Liver (tissue), 9 donors: ENCODE results near the gene RBM27. TPM values are rescaled to one million over a fixed set of nuclear protein-coding genes. Genes with fewer than 3 reads are reported as not detected.
"Not testable (repeated sequence)": the region's sequence is repeated elsewhere in the genome, so short reads cannot be mapped to it uniquely, and the experiment has no call there.

ENCODE experiments used
- DNase-seq: peaks from one replicate; pipeline ENCODE4 v3.0.0-alpha.2; 2017; ENCODE audit warnings: low spot score
- H3K27ac ChIP-seq, 2 donors: one replicate each; pipeline ENCODE4 v1.7.0; 2013; ENCODE audit warnings: inconsistent platforms in 2 of 2, low read length in 2 of 2, control low read depth in 1 of 2, low read depth in 1 of 2, mild to moderate bottlenecking in 1 of 2
- H3K27me3 ChIP-seq, 4 donors: one replicate each; pipeline versions ENCODE4 v1.6.1 to v1.7.0; 2013; ENCODE audit warnings: low read length in 3 of 4, inconsistent platforms in 1 of 4, mild to moderate bottlenecking in 1 of 4, moderate library complexity in 1 of 4; ENCODE audit not compliant: control insufficient read depth in 4 of 4, insufficient read depth in 4 of 4
- H3K36me3 ChIP-seq, 4 donors: one replicate each; pipeline versions ENCODE4 v1.6.1 to v1.7.0; 2013; ENCODE audit warnings: low read length in 3 of 4, mild to moderate bottlenecking in 3 of 4, low read depth in 1 of 4, moderate library complexity in 1 of 4; ENCODE audit not compliant: control insufficient read depth in 4 of 4, insufficient read depth in 3 of 4
- H3K4me1 ChIP-seq, 4 donors: one replicate each; pipeline versions ENCODE4 v1.6.1 to v1.7.0; 2013; ENCODE audit warnings: low read length in 3 of 4, mild to moderate bottlenecking in 3 of 4, moderate library complexity in 1 of 4; ENCODE audit not compliant: control insufficient read depth in 4 of 4, insufficient read depth in 4 of 4
- H3K4me3 ChIP-seq, 3 donors: one replicate each; pipeline versions ENCODE4 v1.6.1 to v1.7.0; 2013; ENCODE audit warnings: low read length in 3 of 3, control low read depth in 1 of 3, low read depth in 1 of 3, mild to moderate bottlenecking in 1 of 3
- H3K9ac ChIP-seq, 2 donors: one replicate each; pipeline ENCODE4 v1.7.0; 2013; ENCODE audit warnings: low read length in 2 of 2, mild to moderate bottlenecking in 2 of 2, moderate library complexity in 2 of 2, control low read depth in 1 of 2, low read depth in 1 of 2
- H3K9me3 ChIP-seq, 4 donors: one replicate each; pipeline versions ENCODE4 v1.6.1 to v1.7.0; 2013; ENCODE audit warnings: low read length in 3 of 4; ENCODE audit not compliant: control insufficient read depth in 4 of 4
- ATF3 ChIP-seq: IDR thresholded peaks from 2 replicates; pipeline ENCODE4 v1.6.1; 2016; ENCODE audit warnings: antibody characterized with exemption
- EGR1 ChIP-seq, 2 donors: IDR thresholded peaks; 2 replicates each; pipeline ENCODE4 v1.6.1; 2016 to 2018; ENCODE audit warnings: antibody characterized with exemption in 2 of 2, low read depth in 2 of 2
- FOXA1 ChIP-seq: IDR thresholded peaks from 2 replicates; pipeline ENCODE4 v1.6.1; 2016; ENCODE audit warnings: antibody characterized with exemption
- FOXA2 ChIP-seq: IDR thresholded peaks from 2 replicates; pipeline ENCODE4 v1.6.1; 2016; ENCODE audit warnings: antibody characterized with exemption
- GABPA ChIP-seq, 2 donors: IDR thresholded peaks in 1 of 2; conservative IDR thresholded peaks in 1 of 2; 2 replicates each; pipeline ENCODE4 v1.6.1; 2016; ENCODE audit warnings: antibody characterized with exemption in 2 of 2, mild to moderate bottlenecking in 1 of 2, moderate library complexity in 1 of 2
- HNF4A ChIP-seq, 2 donors: conservative IDR thresholded peaks; 2 replicates each; pipeline ENCODE4 v1.6.1; 2016; ENCODE audit warnings: antibody characterized with exemption in 2 of 2, mild to moderate bottlenecking in 2 of 2
- HNF4G ChIP-seq: IDR thresholded peaks from 2 replicates; pipeline ENCODE4 v1.6.1; 2016; ENCODE audit warnings: antibody characterized with exemption
- JUND ChIP-seq, 2 donors: IDR thresholded peaks; 2 replicates each; pipeline ENCODE4 v1.6.1; 2016; ENCODE audit warnings: antibody characterized with exemption in 2 of 2
- MAX ChIP-seq: IDR thresholded peaks from 2 replicates; pipeline ENCODE4 v1.6.1; 2016; ENCODE audit warnings: antibody characterized with exemption
- NR2F2 ChIP-seq: IDR thresholded peaks from 2 replicates; pipeline ENCODE4 v1.6.1; 2016; ENCODE audit warnings: antibody characterized with exemption
- RXRA ChIP-seq, 2 donors: IDR thresholded peaks; 2 replicates each; pipeline ENCODE4 v1.6.1; 2017 to 2018; ENCODE audit warnings: antibody characterized with exemption in 2 of 2, mild to moderate bottlenecking in 1 of 2
- SP1 ChIP-seq: IDR thresholded peaks from 2 replicates; pipeline ENCODE4 v1.6.1; 2018; ENCODE audit warnings: antibody characterized with exemption, mild to moderate bottlenecking
- TAF1 ChIP-seq: conservative IDR thresholded peaks from 2 replicates; pipeline ENCODE4 v1.6.1; 2016; ENCODE audit warnings: antibody characterized with exemption, mild to moderate bottlenecking
- YY1 ChIP-seq: IDR thresholded peaks from 2 replicates; pipeline ENCODE4 v1.6.1; 2016; ENCODE audit warnings: antibody characterized with exemption, mild to moderate bottlenecking
- ZBTB33 ChIP-seq: IDR thresholded peaks from 2 replicates; pipeline ENCODE4 v1.6.1; 2016; ENCODE audit warnings: antibody characterized with exemption
- WGBS: extraction: QIAGEN DNeasy Blood & Tissue Kit; methylation state at CpG from one replicate; pipeline ENCODE4 v1.1.7; 2013; 5-methylcytosine and 5-hydroxymethylcytosine counted together
- polyA plus RNA-seq, 2 donors: library from polyadenylated mRNA; stranded (reverse) in 1 of 2; unstranded in 1 of 2; fragments of 200-250 nt in 1 of 2; fragments of >200 nt in 1 of 2; fragmentation: Nextera tagmentation in 1 of 2; extraction: Ambion mirVana in 1 of 2; gene quantifications; one replicate each; pipeline versions ENCODE4 v1.2.1 to v1.2.3, GENCODE V29; 2013 to 2015
- total RNA-seq, 2 donors: library from RNA; depleted of rRNA; stranded (reverse); fragments of >200 nt; gene quantifications; one replicate each; pipeline ENCODE4 v1.2.3, GENCODE V29; 2014
- TF ChIP-seq, protein P1 (sequence below): fragments of 150-350 bp; IDR thresholded peaks from 2 replicates; pipeline ENCODE4 v1.5.1; 2017; ENCODE audit warnings: improper control_type of control experiment, low read depth, low read length; ENCODE audit not compliant: missing input control
- donor health status: healthy.
- donor health status: healthy.
- donor health status: healthy.
- donor health status: healthy.
- donor health status: healthy.

RBM27 gene
- total and polyA plus RNA-seq, 4 donors, result 2.7 to 16.7 (median 9.7) TPM

GRCh38 chr5:146169076-146169475 lies 34.3 kb upstream of the RBM27 start:
- Histone ChIP-seq H3K4me3 (no peak overlapping the region), H3K27ac (no peak overlapping the region), H3K36me3 (peaks cover 10 to 53% (median 31%) of the 10 kb centered on the region in 4 donors), H3K27me3 (no peaks in the 10 kb centered on the region), H3K9me3 (no peaks in the 10 kb centered on the region), H3K4me1 (no peaks in the 10 kb centered on the region), H3K9ac (no peak overlapping the region)
- no peak for DNase-seq
- TF ChIP-seq ZBTB33 (no peak), TAF1 (no peak), JUND (IDR thresholded peaks at IDR 0.05) (no peak), EGR1 (IDR thresholded peaks at IDR 0.05; ENCODE audit: low read depth in 2 of 2) (no peak), NR2F2 (no peak), FOXA2 (no peak), HNF4A (conservative IDR thresholded peaks at IDR 0.05) (no peak), HNF4G (no peak), SP1 (no peak), RXRA (IDR thresholded peaks at IDR 0.05) (no peak)
- TF ChIP-seq, protein P1, sequence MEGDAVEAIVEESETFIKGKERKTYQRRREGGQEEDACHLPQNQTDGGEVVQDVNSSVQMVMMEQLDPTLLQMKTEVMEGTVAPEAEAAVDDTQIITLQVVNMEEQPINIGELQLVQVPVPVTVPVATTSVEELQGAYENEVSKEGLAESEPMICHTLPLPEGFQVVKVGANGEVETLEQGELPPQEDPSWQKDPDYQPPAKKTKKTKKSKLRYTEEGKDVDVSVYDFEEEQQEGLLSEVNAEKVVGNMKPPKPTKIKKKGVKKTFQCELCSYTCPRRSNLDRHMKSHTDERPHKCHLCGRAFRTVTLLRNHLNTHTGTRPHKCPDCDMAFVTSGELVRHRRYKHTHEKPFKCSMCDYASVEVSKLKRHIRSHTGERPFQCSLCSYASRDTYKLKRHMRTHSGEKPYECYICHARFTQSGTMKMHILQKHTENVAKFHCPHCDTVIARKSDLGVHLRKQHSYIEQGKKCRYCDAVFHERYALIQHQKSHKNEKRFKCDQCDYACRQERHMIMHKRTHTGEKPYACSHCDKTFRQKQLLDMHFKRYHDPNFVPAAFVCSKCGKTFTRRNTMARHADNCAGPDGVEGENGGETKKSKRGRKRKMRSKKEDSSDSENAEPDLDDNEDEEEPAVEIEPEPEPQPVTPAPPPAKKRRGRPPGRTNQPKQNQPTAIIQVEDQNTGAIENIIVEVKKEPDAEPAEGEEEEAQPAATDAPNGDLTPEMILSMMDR, result no peak

GRCh38 chr5:146173049-146173448 lies 30.4 kb upstream of the RBM27 start:
- H3K27ac ChIP-seq, H3K9ac ChIP-seq, H3K4me1 ChIP-seq, H3K9me3 ChIP-seq, H3K4me3 ChIP-seq, H3K27me3 ChIP-seq, DNase-seq: not testable (repeated sequence)
- H3K36me3 ChIP-seq, result peaks cover 9 to 31% (median 14%) of the 10 kb centered on the region in 4 donors
- WGBS, result 92% methylated on average over 8 of the region's 8 CpGs

DNA sequence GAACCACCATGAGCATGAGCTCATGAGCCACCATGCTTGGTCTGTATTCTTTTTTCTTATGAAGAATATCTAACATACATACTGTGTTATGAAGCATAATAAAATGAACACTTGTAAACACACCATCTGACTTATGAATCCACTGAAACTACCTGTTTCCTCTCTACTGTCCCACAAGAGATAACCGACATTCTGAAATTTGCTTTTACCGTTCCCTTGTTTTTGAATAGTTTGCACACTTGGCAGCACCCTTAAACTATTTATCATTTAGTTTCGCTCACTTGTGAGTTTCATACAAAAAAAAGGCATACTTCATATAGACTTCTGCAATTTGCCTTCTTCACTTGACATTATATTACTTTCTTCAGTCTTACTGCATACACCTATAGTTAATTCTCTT lies 29.8 kb upstream of the RBM27 start:
- H3K9me3 ChIP-seq, result no peaks in the 10 kb centered on the region
- 91% methylated on average over 3 of the region's 3 CpGs for WGBS
- no peaks in the 10 kb centered on the region for H3K4me1 ChIP-seq
- TF ChIP-seq RXRA (IDR thresholded peaks at IDR 0.05) (no peak), GABPA (IDR thresholded peaks at IDR 0.05 in 1 of 2, conservative IDR thresholded peaks at IDR 0.05 in 1 of 2) (no peak), FOXA1 (no peak), YY1 (no peak), HNF4A (conservative IDR thresholded peaks at IDR 0.05) (no peak), JUND (IDR thresholded peaks at IDR 0.05) (no peak), HNF4G (no peak), ZBTB33 (no peak), NR2F2 (no peak), ATF3 (no peak), MAX (no peak)
- TF ChIP-seq, protein P1, result no peak
- DNase-seq, result no peak
- no peak overlapping the region for H3K4me3 ChIP-seq
- H3K27ac ChIP-seq, result no peak overlapping the region
- H3K27me3 ChIP-seq, result no peaks in the 10 kb centered on the region
- H3K36me3 ChIP-seq, result peaks cover 6 to 30% (median 13%) of the 10 kb centered on the region in 4 donors
- no peak overlapping the region for H3K9ac ChIP-seq
